ENCODE measurements around the gene CHRNB1.

Gene CHRNB1

DNA sequence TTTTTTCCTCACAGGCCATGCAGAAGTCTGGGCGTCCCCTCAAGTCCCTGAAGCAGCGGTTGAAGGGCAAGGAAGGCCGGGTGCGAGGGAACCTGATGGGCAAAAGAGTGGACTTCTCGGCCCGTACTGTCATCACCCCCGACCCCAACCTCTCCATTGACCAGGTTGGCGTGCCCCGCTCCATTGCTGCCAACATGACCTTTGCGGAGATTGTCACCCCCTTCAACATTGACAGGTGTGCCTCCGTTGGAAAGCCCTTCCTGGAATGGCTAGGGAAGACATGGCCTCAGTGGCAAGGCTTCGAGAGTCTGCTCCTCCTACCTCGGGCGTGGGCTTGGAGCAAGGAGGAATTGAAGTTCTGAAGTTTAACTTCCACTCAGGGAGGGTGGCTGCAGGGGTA, 52.8 kb downstream of the CHRNB1 start:
- Histone ChIP-seq H3K27ac (peak overlapping the region in 2 of 21 experiments; percentile 6 to 16), H3K4me3 (no peak overlapping the region)

DNA sequence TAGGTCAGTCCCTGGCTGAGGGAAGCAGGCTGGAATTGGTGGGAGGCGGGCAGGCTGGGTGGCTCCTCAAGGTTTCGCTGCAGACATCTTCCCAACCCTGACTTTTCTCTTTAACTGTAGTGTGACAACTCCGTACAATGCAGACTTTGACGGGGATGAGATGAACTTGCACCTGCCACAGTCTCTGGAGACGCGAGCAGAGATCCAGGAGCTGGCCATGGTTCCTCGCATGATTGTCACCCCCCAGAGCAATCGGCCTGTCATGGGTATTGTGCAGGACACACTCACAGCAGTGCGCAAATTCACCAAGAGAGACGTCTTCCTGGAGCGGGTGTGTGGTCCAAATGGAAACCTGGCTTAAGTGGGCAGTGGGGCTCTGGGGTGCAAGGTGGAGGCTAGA, 54.3 kb downstream of the CHRNB1 start:
- H3K4me3 ChIP-seq: no peak overlapping the region
- no peak overlapping the region for H3K27ac ChIP-seq

DNA sequence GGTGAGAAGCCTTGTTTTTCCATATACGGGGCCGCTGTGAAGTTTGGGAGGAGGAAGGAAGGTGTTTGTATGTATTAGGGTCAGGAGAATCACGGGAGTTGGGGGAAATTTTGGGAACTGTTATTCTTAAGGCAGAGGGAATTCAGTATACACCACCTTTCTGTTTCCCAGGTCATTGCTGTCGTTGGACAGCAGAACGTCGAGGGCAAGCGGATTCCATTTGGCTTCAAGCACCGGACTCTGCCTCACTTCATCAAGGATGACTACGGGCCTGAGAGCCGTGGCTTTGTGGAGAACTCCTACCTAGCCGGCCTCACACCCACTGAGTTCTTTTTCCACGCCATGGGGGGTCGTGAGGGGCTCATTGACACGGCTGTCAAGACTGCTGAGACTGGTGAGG, 56.9 kb downstream of the CHRNB1 start:
- Histone ChIP-seq H3K27ac (no peak overlapping the region), H3K4me3 (no peak overlapping the region)

DNA sequence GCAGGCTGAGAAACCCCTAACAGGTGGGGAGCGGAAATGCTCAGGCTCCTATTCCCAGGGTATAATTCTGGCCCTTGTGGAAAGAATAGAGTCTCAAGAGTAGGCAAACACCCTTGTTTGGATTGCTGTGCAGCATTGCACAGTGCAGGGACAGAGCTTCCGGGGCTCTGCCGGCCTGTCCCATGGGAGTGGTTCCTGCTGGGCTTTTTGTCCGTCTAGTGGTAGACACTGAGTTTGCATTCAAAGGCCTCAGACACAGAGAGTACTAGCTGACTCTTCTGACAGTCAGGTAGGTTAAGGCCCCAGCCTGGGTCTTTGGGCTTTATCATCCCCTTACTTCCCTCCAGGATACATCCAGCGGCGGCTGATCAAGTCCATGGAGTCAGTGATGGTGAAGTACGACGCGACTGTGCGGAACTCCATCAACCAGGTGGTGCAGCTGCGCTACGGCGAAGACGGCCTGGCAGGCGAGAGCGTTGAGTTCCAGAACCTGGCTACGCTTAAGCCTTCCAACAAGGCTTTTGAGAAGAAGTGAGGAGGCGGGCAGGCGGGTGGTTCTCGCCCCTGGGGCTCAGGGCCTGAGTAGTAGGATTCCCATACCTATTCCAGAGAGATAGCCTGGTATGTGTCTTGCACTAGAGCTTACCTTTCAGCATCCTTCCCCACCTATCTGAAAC, 57.4 kb downstream of the CHRNB1 start:
- no peak overlapping the region for H3K4me3 ChIP-seq
- no peak overlapping the region for H3K27ac ChIP-seq

DNA sequence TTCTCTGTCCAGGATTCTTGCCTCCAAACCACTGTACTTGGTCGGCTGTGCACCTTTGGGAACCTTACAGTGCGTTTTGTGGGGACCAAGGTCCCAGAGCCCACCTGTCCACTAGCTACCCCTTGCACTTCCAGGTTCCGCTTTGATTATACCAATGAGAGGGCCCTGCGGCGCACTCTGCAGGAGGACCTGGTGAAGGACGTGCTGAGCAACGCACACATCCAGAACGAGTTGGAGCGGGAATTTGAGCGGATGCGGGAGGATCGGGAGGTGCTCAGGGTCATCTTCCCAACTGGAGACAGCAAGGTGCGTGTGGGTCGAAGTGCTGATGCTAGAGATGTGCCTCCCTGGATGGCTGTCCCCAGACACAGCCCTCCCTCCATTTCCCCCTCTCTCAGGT, 58.1 kb downstream of the CHRNB1 start:
- Histone ChIP-seq H3K4me3 (no peak overlapping the region), H3K27ac (no peak overlapping the region)

DNA sequence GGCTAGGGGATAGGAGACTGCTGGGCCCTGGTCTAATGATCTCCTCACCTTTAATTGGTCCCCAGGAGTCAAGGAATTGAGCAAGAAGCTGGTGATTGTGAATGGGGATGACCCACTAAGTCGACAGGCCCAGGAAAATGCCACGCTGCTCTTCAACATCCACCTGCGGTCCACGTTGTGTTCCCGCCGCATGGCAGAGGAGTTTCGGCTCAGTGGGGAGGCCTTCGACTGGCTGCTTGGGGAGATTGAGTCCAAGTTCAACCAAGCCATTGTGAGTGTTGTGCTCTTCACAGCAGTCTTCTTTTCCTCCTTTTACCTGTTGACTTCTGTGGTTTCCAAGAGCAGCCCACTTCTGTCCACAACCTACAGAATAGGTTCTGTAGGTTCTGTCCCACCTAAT, 58.7 kb downstream of the CHRNB1 start:
- no peak overlapping the region for H3K4me3 ChIP-seq

More for the DNA sequence above, 58.7 kb downstream of the CHRNB1 start:
- no peak overlapping the region for H3K27ac ChIP-seq
